Gastrocnemius medialis (tissue), 4 donors: ENCODE results near the gene CALCA.

ENCODE experiments used
- POLR2A ChIP-seq, 2 donors: fragments of 450-650 bp; IDR thresholded peaks; one replicate each; pipeline ENCODE4 v1.6.1; 2017; ENCODE audit warnings: antibody characterized with exemption in 2 of 2, mild to moderate bottlenecking in 2 of 2, moderate library complexity in 2 of 2
- TF ChIP-seq, protein P1 (sequence below), 5 experiments: fragments of 450-650 bp in 3 of 5; fragments of 200-600 bp in 2 of 5; sonication (generic) in 2 of 5; IDR thresholded peaks in 4 of 5; conservative IDR thresholded peaks in 1 of 5; 1 replicate in 4 of 5; 2 replicates in 1 of 5; pipeline ENCODE4 v1.5.1; 2016 to 2019; ENCODE audit warnings: antibody characterized with exemption in 5 of 5, mild to moderate bottlenecking in 3 of 5, moderate library complexity in 3 of 5

DNA sequence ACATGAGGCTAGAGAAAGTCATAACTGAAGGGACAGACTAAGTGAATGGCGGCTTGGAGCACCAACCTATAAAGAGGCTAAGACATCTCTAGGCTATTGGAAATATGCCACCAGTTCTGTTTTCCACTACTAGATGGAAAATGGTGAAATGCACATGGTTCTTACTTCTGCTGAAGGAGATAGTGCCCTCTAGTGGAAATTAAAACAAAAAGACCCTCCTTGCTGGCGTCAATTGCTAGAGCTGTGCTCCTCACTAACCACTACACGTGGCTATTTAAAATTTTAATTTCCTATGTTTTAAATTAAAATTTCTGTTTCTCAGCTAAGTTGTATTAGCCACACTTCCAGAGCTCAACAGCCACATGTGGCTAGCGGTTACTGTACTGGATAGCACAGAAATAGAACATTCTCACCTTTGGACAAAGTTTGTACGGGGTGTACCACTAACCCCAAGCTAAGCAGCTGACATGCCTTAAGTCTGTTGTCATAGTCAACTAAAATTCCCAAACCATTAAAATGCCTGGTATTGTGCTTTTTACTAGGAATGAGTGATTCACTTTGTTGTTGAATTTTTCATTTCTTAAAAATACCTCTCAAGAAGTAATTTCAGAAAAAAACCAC, 34.1 kb upstream of the CALCA start:
- TF ChIP-seq, protein P1, sequence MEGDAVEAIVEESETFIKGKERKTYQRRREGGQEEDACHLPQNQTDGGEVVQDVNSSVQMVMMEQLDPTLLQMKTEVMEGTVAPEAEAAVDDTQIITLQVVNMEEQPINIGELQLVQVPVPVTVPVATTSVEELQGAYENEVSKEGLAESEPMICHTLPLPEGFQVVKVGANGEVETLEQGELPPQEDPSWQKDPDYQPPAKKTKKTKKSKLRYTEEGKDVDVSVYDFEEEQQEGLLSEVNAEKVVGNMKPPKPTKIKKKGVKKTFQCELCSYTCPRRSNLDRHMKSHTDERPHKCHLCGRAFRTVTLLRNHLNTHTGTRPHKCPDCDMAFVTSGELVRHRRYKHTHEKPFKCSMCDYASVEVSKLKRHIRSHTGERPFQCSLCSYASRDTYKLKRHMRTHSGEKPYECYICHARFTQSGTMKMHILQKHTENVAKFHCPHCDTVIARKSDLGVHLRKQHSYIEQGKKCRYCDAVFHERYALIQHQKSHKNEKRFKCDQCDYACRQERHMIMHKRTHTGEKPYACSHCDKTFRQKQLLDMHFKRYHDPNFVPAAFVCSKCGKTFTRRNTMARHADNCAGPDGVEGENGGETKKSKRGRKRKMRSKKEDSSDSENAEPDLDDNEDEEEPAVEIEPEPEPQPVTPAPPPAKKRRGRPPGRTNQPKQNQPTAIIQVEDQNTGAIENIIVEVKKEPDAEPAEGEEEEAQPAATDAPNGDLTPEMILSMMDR (IDR thresholded peaks at IDR 0.05 in 4 of 5, conservative IDR thresholded peaks at IDR 0.05 in 1 of 5), result no peak
- no peak for TF ChIP-seq POLR2A (IDR thresholded peaks at IDR 0.05)
